HUDEP-2 (cell line): ENCODE results near the gene EXD3.

Source experiments
- DNase-seq, 76 experiments: peaks; one replicate each; lab custom pipeline; 2025; ENCODE audit not compliant: unreplicated experiment in 76 of 76; lab: John Stamatoyannopoulos, UW

The EXD3 gene

DNA sequence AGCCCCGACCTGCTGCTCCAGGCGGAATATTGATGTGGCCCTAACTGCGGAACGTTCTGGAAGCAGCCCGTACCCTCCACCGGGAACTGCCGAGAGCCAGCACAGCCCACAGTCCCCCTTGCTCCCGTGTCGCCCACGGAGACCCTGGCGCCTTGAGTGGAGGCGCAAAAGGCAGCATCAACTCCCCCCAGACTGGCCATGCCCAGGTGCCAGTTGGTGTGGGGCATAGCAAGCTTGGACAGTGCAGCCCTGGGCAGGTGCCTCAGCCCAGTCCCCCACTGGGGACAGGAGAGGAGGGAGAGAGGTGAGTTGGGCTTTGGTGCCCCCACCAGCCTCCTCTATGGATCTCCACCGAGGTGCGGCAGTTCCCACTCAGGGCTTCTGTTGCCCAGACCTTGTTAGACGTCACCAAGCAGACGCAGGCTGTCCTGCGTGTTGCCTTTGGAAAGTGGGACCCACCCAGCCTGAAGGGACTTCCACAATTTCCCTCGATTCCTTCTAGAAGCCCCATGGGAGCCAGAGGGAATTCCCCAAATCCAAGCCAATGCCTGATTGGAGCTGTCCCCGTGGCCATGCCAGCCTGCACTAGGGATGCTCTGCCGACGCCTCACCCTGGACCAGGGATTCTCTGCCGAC is 101.1 kb downstream of the EXD3 start:
- DNase-seq = no peak

GRCh38 chr9:137320555-137321384 is 102.2 kb downstream of the EXD3 start:
- no peak for DNase-seq

- DNase-seq = no peak
Observed at GRCh38 chr9:137319739-137320551, 103.0 kb downstream of the EXD3 start.

- DNase-seq = peak in 2 of 76 experiments; percentile 9 to 16
Observed at GRCh38 chr9:137319011-137319738, 103.8 kb downstream of the EXD3 start.

DNA sequence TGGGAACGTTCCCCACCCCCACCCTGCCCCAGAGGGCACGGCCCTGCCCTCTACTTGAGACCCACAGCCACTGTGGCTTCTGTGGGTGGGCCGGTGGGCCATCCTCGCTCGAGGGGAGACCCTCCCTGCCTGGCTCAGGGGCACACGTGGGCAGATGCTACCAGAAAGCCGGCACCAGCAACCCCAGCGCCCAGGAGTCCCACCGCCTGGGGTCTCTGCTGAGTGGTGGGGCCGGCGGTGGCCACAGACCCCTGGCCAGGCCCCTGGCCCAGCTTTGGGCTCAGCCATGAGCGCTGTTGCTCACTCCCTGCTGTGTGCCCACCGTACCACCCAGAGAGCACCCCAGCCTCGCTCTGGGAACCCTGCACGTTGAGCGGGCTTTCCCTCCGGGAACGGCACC is 104.4 kb downstream of the EXD3 start:
- DNase-seq = no peak

DNA sequence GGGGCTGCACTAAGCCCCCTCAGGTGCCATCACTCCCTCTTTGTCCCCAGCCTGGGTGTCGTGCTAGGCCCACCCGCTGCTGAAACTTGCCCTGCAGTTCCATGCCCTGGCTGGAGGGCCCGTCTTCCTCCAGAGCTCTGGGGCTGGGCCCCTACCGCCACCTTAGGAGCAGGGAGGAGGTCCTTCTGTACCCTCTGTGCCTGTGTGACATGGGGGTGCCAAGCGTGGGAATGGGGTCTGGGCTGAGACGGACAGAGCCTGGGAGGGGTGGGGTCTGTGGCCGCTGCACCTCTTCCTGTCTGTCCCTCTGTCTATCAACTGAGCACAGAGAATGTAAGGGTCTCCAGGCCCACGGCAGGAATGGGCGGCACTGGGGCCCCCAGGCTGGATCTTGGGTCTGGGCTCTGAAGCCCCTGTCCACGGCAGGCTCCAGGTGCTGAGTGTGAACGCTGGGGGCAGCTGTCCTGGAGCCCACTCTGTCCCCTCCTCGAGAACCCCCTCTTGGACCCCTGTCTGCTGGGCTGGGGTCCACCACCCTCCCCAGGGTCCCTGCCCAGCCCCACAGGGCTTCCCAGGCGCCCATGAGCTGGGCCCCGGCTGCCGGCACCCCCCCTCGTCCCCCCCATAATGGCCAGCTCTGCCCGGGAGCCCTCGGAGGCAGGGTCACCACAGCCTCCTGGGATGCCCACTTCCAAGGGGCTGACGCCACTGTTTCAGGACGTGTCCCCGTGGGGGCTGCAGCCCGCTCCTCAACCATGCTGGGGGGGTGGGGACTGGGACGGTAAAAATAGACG is 105.0 kb downstream of the EXD3 start:
- no peak for DNase-seq

DNA sequence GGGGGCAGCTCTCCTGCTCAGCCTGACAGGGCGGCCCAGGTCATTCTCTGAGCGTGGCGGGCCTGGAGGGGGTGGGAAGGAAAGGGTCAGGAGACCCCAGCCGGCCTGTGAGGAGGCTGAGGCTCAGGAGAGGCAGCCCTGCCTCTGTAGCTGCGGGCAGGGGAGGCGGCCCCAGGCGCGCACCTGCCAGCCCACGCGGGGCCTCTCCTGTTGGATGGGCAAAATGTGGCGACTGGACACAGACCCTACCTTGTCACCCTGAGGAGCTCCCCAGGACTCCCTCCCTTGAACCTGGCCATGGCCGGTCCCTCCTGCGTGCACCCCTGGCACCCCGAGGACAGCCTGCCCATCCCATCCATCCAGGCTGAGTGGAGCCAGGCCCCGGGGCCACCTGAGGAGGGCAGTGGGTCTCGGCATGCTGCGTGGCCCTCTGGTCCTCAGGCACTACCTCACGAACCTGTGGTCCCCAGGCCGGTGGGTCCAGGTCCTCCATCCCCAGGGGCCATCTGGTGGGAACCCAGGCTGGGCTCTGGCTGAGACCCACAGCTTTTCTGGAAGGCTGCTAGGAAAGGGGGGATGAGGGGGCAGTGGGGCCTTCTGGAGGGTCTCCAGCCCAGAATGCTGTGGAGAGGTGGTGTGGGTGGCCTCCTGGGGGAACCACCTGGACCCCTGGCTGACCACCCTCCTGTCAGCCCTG is 105.8 kb downstream of the EXD3 start:
- no peak for DNase-seq

- peak in 43 of 76 experiments; percentile 10 to 69 (median 41) for DNase-seq
Observed at GRCh38 chr9:137316012-137316981, 106.7 kb downstream of the EXD3 start.

GRCh38 chr9:137315581-137316011 is 107.4 kb downstream of the EXD3 start:
- DNase-seq = no peak

DNA sequence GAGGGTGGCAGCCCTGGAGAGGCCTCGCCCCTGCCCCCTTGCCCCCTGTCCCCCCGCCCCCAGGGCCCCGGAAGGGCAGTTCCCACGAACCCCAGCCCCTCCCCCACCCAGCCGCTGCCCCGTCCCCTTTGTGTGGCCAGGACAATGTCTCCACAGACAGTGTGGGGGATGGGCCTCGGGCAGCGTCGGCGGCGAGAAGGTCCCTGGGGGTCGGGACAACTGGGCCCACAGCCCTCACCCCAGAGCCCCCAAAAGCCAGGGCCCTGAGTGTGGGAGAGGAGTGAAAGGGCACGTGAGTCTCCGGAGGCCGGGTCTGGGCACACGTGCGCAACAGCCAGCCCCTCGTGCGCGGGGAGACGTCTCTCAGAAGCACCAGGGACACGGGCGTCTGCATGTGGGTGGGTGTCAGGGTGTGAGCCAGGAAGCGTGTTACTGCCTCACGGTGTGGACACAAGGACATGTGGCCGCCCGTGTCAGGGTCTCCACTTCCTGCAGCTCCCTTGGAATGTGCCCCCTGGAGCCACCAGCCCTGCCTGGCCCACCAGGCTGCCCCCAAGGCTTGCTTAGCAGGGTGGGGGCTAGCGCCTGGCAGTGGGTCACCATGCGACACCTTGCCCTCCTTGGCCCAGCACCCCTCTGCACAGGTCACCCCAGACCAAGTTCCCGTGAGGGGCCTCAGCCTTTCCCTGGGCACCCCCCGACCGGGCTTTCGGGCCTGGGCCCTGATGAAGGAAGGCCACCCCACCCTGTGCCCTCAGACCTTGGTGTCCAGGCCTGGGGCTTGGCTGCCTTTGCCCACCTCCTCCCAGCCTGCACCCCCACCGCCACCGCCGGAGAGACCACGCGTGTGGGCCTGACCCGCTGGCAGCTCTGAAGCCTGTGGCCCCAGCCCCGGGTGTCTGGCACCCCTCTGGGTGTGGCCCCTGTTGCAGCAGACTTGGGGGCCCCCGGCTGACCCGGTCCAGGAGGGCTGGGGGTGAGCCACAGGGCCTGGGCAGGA is 108.1 kb downstream of the EXD3 start:
- DNase-seq = no peak

GRCh38 chr9:137313956-137314560 is 108.9 kb downstream of the EXD3 start:
- DNase-seq = no peak

GRCh38 chr9:137313326-137313936 is 109.5 kb downstream of the EXD3 start:
- peak in 1 of 76 experiments; percentile 13 for DNase-seq

DNA sequence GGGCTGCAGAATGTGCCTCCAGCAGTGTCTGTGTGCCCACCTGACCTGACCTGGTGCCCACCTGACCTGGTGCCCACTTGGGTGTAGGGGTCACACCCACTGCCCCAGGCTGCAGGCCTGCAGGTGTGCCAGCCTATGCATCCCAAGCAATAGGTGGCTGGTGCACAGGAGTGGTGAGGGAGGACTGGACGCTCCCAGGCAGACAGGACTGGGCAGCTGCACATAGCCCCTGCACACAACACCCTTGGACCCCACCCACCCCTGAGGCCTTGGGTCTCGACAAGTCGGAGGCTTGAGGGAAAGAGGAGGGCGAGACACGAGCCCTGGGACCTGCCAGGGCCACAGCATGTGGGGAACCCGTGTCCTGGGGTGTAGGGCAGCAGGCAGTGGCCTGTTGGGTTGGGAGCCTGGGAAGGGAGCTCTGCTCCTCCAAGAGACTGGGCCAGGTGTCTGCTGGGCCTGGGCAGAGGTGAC is 110.1 kb downstream of the EXD3 start:
- no peak for DNase-seq

DNA sequence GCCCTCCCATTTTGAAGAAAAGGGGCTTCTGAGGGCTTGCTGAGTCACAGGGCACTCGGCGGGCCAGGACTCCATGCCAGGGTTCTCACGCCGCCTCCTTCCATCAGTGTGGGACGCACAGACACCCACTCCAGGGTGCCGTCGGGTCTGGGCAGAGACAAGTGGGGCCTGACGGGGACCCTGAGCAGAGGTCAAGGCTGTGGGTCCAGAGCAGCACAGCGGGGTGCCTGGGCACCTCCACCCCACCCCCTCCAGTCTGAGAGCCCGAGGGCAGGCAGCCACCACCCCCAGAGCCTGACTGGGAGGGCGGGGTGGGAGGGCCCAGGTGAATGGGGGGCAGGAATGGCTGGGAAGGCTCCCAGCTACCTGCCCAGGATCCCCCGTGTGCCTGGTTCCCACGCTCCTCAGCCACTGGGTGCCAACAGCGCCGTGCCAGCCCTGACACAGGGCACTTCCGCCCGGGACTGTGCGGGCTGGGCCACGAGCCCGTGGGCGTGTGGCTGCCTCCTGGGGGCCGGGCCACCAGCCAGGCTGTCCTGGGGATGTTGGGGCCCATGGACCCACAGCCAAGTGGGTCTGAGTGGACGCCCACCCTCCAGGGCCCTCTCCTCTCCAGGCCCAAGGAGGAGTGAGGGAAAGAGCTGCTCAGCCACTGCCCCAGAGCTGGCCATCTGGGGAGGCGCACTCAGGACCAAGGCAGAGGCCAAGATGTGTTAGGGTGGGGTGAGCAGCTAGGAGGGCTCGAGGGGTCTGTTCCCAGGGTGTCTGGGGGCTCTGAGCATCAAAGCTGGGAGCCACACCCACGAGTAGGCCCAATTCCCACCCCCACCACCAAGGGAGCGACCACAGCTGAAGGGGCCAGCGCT is 110.7 kb downstream of the EXD3 start:
- DNase-seq = no peak
